HG03575 (cell line): ENCODE measurements around the gene PLEKHF1.
"Not testable (repeated sequence)": the region's sequence is repeated elsewhere in the genome, so short reads cannot be mapped to it uniquely, and the experiment has no call there.

Experiments used
- ATAC-seq: cut with Tn5 transposase; IDR thresholded peaks from one replicate; pipeline ENCODE4 v1.9.1; 2021; ENCODE audit not compliant: unreplicated experiment, insufficient number of reproducible peaks, low FRiP score; ENCODE audit errors: extremely low read depth

PLEKHF1 gene

DNA sequence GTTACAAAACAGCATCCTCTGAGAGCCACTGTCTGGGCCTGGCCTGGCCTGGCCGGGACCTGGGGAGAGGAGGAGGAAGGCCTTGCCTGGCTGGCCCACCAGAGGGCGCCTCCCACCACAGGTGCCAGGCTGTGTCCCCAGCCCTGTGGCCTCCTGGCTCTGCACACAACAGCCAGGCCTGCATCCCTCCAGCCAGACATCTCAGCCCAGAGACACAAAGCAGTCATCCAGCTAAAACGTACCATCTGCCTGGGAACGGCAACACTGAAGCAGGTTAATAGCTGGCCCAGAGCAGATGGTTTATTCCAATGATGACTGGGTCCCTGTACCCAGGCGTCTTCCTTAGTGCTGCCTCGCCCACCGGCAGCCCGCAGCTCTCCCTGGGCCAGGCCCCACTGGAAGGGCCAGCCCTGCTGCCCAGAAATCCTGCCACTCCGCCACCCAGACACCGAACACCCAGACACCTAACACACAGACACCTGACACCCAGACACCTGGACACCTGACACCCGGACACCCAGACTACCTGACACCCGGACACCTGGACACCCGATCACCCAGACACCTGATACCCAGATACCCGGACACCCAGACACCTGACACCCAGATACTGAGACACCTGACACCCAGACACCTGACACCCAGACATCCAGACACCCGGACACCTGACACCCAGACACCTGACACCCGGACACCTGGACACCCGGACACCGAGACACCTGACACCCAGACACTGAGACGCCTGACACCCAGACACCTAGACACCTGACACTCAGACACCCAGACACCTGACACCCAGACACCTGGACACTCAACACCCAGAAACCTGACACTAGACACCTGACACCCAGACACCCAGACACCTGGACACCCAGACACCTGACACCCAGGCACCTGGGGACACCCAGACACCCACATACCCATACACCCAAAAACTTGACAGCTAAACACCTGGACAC lies 29.7 kb downstream of the PLEKHF1 start:
- ATAC-seq, result no peak

DNA sequence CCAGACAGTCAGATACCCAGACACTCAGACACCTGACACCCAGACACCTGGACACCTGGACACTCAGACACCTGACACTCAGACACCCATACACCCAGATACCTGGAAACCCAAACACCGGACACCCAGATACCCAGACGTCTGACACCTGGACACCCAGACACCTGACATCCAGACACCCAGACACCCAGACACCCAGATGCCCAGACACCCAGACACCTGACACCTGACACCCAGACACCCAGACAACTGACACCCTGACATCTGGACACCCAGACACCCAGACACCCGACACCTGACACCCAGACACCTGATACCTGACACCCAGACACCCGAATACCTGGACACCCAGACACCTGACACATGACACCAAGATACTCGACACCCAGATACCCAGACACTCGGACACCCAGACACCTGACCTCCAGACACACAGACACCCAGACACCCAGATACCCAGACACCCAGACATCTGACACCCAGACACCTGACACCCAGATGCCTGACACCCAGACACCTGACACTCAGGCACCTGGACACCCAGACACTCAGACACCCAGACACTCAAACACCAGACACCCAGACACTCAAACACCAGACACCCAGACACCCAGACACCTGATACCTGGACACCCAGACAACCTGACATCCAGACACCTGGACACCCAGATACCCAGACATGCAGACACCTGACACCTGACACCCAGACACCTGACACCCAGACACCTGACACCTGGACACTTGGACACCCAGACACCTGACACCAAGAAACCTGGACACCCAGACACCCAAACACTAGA lies 30.7 kb downstream of the PLEKHF1 start:
- no peak for ATAC-seq

- ATAC-seq, result no peak
Observed at GRCh38 chr19:29696565-29696846, 31.2 kb downstream of the PLEKHF1 start.

GRCh38 chr19:29697523-29698261 lies 32.4 kb downstream of the PLEKHF1 start:
- ATAC-seq, result no peak

DNA sequence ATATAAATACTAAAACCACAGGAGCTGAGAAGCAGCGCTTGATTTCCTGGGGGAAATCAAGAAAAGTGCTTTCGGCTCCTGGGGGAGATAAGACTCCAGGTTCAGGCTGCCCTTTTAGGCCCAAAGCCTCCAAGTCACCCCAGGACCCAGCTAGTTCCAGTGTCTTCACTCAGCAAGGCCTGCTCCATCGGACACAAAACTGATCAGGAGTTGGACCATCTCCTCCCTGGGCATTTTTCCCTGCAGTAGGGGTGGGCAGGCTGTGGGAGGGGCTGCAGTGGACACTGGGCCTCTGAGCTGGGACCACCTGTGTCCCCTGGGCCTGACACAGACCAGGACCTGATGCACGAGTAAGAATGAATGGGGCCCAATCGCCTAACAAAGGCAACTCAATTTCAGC lies 34.6 kb downstream of the PLEKHF1 start:
- no peak for ATAC-seq

DNA sequence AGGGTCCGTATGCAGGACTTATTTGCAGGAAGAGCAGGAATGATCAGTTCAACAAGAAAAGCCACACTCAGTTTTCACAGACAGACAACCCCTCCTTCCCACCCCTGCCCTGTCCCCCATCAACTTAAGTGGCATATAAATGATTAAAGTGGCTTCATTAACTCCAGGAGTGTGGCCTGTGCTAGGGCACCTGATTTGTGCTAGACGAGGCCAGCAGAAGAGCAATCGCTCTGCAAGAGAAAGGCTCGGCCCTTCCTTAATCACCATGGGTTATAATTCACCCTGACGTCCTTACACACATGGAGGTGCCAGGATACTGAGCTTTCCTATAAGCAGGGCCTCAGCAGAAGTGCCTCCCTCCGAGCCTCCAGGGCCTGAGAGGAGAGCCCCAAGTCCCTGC lies 35.2 kb downstream of the PLEKHF1 start:
- ATAC-seq, result no peak

DNA sequence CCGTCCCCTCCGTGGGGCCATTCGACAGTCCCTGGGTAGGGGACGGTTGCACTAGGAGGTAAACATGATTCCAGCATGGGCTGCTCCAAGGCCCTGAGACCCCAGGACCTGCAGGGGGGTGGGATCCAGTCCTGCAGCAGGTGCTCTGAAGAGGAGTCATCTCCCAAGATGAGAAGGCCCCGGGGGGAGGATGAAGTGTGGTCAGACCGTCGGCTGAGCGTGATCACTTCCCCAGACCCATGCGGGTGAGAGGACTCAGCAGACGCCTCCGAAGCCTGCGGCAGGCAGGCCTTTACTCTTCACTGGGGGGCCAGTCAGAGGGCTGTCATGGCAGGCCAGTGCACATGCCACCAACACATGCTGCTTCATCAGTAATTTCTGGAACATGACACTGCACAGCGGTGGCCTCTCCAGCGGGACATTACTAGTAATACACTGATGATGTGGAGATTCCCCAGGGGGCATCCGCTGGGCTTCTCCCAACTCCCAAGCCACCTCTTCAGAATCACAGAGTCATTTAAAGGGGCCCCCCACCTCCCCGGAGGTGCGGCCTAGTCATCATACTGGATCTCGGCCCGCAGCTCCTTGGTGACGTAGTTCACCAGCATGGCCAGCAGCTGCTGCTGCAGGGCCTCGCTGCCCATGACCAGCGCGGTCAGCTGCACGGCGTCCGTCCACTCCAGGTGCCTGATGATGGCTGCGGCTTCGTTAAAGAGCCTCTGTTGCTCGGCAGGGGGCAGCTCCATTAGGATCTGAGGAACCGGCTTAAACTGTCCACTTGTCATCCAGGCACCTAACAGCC lies 37.1 kb downstream of the PLEKHF1 start:
- ATAC-seq, result no peak

DNA sequence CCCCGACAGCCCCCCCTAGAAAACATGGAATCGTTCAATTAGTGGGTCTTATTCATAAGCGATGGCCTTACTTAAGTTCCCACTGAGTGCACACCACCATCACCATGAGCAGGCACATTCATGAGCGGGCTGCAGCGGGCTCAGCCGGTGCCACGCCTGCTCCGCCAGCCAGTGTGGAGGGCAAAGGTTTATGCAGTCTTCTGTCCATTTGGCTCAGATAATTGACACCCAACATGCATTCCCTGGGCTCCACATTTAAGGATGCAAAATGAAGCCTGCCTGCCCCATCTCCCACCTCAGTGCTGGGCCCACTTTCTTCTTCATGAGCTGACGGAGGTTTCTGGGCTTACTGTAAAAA lies 37.7 kb downstream of the PLEKHF1 start:
- ATAC-seq, result no peak

DNA sequence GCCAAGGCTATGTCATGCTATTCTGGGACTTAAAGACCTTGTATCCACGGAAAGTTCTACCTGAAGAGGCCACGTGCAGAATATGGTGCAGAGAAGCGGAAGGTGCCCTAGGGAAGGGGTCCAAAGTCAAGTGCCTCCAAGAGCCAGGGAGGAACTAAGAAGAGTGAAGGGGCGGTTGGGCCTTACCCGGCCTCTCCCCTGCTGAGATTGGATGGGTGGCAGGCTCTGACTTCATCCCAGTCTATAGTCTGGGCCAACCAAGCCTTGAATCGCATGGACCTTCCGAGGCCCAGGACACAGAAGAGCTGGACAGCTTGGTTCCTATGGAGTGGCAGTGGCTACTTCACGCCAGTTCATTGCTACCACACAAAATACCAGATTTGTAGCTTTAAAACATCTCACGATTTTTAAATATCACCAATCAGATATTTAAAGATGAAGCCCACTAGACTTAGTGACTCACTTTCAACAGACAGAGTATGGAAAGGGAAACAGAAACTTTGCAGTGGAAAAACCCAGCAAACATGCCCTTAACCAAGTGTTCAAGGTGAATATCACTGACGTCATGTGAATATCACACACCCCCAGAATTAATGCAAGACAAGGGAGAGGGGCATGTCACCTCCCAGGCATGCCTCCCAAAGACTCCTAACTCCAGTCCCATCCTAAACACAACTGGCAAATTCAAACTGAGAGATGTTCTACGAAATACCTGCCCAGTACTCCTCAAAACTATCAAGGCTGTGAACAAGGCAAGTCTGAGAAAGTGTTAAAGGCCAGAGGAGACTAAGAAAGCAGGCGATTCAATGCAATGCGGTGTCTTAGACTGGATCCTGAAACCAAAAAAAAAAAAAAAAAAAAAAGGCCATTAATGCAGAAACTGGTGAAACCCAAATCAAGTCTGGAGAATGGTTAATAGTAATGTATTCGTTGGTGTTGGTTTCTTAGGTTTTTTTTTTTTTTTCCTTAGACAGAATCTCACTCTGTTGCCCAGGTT lies 39.6 kb downstream of the PLEKHF1 start:
- peak; percentile 51 for ATAC-seq

GRCh38 chr19:29705706-29706105 lies 40.4 kb downstream of the PLEKHF1 start:
- no peak for ATAC-seq

DNA sequence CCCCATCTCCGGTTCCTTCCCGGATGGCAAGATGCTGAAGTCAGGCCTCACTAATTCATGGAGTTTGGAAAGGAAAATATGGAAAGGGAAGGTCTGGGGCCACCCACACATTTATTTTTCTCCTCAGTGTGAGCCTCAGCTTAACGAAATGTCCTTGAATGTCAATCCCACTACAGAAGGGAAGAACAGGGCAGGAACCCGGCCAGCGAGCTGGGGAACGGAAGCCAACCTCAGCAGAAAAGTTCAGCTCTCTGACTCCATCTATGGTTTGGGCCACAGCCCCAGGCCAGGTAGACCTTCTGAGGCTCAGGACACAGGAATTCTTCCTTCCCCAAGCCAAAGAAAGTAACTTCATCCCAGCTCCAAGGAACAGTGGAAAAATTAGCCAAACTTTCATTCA lies 41.4 kb downstream of the PLEKHF1 start:
- no peak for ATAC-seq

- ATAC-seq, result no peak
Observed at GRCh38 chr19:29708554-29709439, 43.5 kb downstream of the PLEKHF1 start.

DNA sequence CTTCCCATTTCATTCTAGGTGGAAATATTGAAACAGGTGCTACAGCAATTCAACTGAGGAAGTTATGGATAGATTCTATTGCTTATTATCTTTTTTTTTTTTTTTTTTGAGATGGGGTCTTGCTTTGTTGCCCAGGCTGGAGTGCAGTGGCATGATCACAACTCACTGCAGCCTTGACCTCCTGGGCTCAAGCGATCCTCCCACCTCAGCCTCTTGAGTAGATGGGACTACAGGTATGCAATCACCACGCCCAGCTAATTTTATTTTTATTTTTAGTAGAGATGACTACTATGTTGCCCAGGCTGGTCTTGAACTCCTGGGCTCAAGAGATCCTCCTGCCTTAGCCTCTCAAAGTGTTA lies 44.2 kb downstream of the PLEKHF1 start:
- ATAC-seq, result not testable (repeated sequence)

GRCh38 chr19:29711584-29712132 lies 46.4 kb downstream of the PLEKHF1 start:
- ATAC-seq, result no peak

DNA sequence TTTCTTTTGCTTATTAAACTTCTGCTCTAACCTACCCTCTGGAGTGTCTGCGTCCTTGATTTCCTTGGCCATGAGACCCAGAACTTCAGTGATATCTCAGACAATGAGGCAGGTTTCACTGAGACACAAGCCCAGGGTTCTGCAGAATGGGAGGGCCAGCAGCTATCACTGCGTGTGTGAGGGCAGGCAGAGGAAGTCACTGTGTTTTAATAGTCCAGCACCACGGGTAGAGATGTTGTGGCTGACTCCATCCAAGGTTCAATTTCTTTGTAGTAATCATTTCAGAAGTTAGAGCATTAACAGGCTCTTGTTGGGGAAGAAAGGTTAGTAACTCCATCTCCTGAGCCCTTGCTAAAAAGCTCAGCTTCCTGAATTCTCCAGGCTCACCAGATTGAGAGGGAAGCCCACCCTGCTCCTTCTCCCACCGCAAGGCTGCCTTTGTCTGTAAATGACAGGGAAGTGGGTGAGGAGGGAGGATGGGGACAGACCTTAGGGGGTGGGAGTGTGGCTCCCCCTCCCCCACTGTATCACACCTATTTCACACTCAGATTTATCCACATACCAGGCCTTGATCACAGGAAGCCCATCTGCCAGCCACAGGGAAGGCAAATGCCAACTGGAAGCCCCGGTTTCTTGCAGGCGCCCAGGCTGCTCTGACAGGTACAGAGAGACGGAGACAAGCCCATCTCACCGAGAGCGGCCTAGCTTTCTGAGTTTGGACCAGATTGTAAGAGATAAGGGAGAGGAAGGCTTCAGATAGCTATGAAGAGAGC lies 47.7 kb downstream of the PLEKHF1 start:
- ATAC-seq, result no peak

DNA sequence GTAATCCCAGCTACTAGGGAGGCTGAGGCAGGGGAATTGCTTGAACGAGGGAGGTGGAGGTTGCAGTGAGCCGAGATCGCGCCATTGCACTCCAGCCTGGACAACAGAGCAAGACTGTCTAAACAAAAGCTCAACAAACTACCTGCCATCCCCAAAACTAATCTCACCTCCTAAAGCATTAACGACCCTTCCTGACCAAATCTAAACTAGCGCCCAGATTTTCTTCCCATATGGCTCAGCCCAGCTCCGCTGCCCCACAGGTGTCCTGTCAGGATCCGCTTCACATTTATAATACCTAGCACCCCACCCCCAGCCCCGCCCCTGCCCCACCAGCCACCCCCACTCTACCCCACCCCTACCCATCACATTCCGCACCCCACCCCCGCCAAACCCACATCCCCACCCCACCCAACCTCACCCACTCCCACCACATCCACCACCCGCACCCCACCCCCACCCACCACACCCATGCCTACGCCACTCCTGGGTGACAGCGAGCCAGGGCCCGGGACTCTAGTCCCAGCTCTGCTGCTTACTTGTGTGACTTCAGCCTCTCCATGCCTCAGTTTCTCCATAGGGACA lies 49.2 kb downstream of the PLEKHF1 start:
- ATAC-seq, result no peak
